H1 (cell line): ENCODE measurements around the gene MRPL42. TPM values are rescaled to one million over a fixed set of nuclear protein-coding genes. Genes with fewer than 3 reads are reported as not detected.

Experiments used
- ASH2L ChIP-seq: fragments of 200-600, 300-600 bp; sonication (generic); IDR thresholded peaks from one replicate; pipeline ENCODE4 v1.7.1; 2017; ENCODE audit warnings: low read length
- CBX5 ChIP-seq: fragments of 300-800, 300-1000 bp; sonication (generic); IDR thresholded peaks from 2 replicates; pipeline ENCODE4 v1.7.1; 2016; ENCODE audit warnings: antibody characterized with exemption, low read length, low read depth
- EGR1 ChIP-seq: IDR thresholded peaks from 2 replicates; pipeline ENCODE4 v1.6.1; 2011; ENCODE audit warnings: low read depth, low read length, borderline replicate concordance
- GABPA ChIP-seq: IDR thresholded peaks from 2 replicates; pipeline ENCODE4 v1.6.1; 2011; ENCODE audit warnings: mild to moderate bottlenecking, low read length, moderate library complexity, borderline replicate concordance; ENCODE audit not compliant: insufficient read depth
- HDAC2 ChIP-seq, 2 experiments: fragments of 300-600 bp in 1 of 2; sonication (generic) in 1 of 2; IDR thresholded peaks; 2 replicates each; pipeline ENCODE4 v1.6.1; 2011 to 2012; ENCODE audit warnings: low read depth in 2 of 2, low read length in 2 of 2, mild to moderate bottlenecking in 2 of 2, moderate library complexity in 2 of 2, borderline replicate concordance in 1 of 2, inconsistent platforms in 1 of 2
- NANOG ChIP-seq: IDR thresholded peaks from 2 replicates; pipeline ENCODE4 v1.6.1; 2011; ENCODE audit warnings: low read length, low read depth, mild to moderate bottlenecking, inconsistent platforms; ENCODE audit not compliant: insufficient read depth, poor library complexity, severe bottlenecking
- SAP30 ChIP-seq: fragments of 300-600 bp; sonication (generic); IDR thresholded peaks from 2 replicates; pipeline ENCODE4 v1.7.1; 2012; ENCODE audit warnings: low read length, moderate library complexity, mild to moderate bottlenecking, inconsistent platforms; ENCODE audit not compliant: insufficient read depth, insufficient replicate concordance
- SIN3A ChIP-seq, 2 experiments: IDR thresholded peaks in 1 of 2; conservative IDR thresholded peaks in 1 of 2; 2 replicates each; pipeline ENCODE4 v1.6.1; 2011 to 2012; ENCODE audit warnings: low read length in 2 of 2, improper control_type of control experiment in 1 of 2, low read depth in 1 of 2, mild to moderate bottlenecking in 1 of 2
- SP4 ChIP-seq: IDR thresholded peaks from 2 replicates; pipeline ENCODE4 v1.6.1; 2012; ENCODE audit warnings: low read length, inconsistent platforms
- polyA plus RNA-seq, 7 experiments: library from polyadenylated mRNA; depleted of rRNA in 3 of 7; stranded (reverse) in 5 of 7; unstranded in 2 of 7; fragments of >200 nt in 5 of 7; fragments of 200-250 nt in 2 of 7; gene quantifications; 1 replicate in 5 of 7; 2 replicates in 1 of 7; 4 replicates in 1 of 7; pipeline versions ENCODE4 v1.2.1 to v1.2.3, GENCODE V29; 2011 to 2013; ENCODE audit warnings: missing spikeins in 2 of 7, mixed read lengths in 2 of 7
- total RNA-seq: library from RNA; stranded (reverse); fragmentation: NEBNext Ultra II Directional; extraction: Animal tissue kit (Norgen Biotek cat#: 25700); gene quantifications from 2 replicates; pipeline ENCODE4 v1.2.1, GENCODE V29; 2021
- TF ChIP-seq, protein P1 (sequence below): IDR thresholded peaks from 2 replicates; pipeline ENCODE4 v1.6.1; 2012; ENCODE audit warnings: low read length, inconsistent platforms

Gene MRPL42
- total and polyA plus RNA-seq, 2 of the 8 experiments (the other 6 are each of a cell fraction or from before 2014, with no cell fraction given): 110 to 176 TPM

DNA sequence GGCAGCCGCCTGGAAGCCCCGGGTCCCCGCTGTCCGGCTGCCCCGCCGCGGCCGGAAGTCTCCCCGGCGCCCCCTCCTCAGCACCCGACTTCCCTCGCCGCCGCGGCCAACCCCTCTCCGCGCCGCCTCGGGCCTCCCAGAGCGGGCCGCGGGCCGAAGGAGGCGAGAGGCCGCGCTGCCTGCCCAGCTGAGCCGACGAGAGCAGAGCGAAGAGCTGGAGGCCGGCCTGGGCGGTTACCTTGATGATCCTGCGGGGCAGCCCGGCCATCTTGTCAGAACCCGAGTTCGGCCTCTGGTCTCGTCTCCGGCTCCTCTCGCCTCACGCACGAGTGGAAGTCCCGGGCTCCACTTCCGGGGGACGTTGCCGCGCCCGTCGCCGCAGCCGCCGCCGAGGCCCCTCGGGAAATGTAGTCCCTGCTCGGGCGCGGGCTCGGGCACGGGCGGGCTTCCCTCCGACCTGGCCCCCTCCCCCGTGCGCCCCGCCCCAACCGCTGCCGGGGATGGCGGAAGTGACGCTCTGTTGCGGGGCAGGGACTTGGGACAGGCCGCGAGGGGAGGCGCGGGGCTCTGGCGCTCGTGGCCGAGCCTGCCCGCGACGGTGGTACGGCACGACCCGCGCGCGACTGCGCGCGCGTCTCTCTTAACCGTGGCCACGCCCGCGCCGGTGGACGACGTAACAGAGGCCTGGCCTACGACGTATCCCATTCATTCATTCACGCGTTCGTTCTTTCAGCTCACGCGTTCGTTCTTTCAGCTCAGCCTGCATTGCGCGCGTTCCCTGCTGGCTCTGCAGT, 25.5 kb upstream of the MRPL42 start, which contains the start of gene UBE2N (continued):
- TF ChIP-seq ASH2L (peak; percentile 74), SP4 (0 out of 2 replicates have a peak, but pooled peaks have one; percentile 37), GABPA (peak; percentile 73), NANOG (no peak), CBX5 (no peak), HDAC2 (IDR thresholded peaks at IDR 0.05; ENCODE audit: borderline replicate concordance in 1 of 2, low read depth in 2 of 2, low read length in 2 of 2) (peak; percentile 36 to 75; a peak in 2 of 4 replicates), EGR1 (no peak), SIN3A (conservative IDR thresholded peaks at IDR 0.05 in 1 of 2, IDR thresholded peaks at IDR 0.05 in 1 of 2; ENCODE audit: low read depth in 1 of 2, low read length in 2 of 2) (peak in 1 of 2 experiments; percentile 78; a peak in 1 of 4 replicates), SAP30 (no peak)
- TF ChIP-seq, protein P1, sequence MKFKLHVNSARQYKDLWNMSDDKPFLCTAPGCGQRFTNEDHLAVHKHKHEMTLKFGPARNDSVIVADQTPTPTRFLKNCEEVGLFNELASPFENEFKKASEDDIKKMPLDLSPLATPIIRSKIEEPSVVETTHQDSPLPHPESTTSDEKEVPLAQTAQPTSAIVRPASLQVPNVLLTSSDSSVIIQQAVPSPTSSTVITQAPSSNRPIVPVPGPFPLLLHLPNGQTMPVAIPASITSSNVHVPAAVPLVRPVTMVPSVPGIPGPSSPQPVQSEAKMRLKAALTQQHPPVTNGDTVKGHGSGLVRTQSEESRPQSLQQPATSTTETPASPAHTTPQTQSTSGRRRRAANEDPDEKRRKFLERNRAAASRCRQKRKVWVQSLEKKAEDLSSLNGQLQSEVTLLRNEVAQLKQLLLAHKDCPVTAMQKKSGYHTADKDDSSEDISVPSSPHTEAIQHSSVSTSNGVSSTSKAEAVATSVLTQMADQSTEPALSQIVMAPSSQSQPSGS: no peak
